HG03280 (cell line): ENCODE measurements around the gene HOXC5.
"Not testable (repeated sequence)": the region's sequence is repeated elsewhere in the genome, so short reads cannot be mapped to it uniquely, and the experiment has no call there.

Experiments used
- ATAC-seq: cut with Tn5 transposase; IDR thresholded peaks from one replicate; pipeline ENCODE4 v1.9.1; 2021; ENCODE audit warnings: mild to moderate bottlenecking, moderate library complexity; ENCODE audit not compliant: unreplicated experiment

Gene HOXC5

GRCh38 chr12:54060174-54060974 is 27.5 kb downstream of the HOXC5 start:
- no peak for ATAC-seq

GRCh38 chr12:54060975-54061778 is 28.3 kb downstream of the HOXC5 start:
- ATAC-seq, result no peak

GRCh38 chr12:54065677-54066076 is 32.8 kb downstream of the HOXC5 start:
- ATAC-seq, result no peak

GRCh38 chr12:54066408-54066807 is 33.6 kb downstream of the HOXC5 start:
- ATAC-seq, result no peak

- ATAC-seq, result no peak
Observed at GRCh38 chr12:54068418-54069070, 35.7 kb downstream of the HOXC5 start.

DNA sequence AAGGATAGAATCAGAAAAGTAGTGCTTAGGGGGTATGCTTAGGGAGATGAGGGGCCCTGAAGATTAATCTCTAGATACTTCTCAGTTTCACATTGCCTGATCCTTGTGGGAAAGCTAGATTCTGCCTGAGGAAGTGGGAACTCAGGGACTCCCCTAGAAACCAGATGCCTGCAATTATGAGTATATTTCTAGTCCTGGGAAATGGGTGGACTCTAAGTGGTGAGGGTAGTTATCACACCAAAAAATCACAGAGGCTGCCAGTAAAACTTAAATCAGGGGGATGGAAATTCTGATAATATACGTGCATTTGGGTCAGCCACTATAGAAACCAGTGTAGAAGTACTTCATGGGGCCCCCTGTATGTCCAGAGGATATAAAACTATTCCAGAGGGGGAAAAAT is 39.1 kb downstream of the HOXC5 start:
- ATAC-seq, result no peak

DNA sequence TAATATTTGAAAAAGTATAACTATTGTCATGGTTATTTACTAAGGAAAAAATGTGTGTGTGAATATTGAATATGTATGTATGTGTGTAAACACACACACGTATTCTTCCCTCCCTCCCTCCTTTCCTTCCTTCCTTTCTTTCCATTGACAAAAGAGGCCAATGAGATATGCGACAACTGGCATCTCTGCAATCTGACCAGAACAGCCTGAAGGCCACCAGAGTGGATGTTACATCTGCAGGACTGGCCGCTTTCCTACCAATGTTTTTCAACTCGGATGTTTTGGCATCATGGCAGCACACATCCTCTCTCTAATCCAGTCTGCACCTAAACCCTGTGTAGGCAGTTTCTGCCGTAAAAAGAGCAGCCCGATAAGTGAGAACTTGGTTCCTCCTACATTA is 41.5 kb downstream of the HOXC5 start:
- ATAC-seq, result no peak

GRCh38 chr12:54075409-54075808 is 42.6 kb downstream of the HOXC5 start:
- no peak for ATAC-seq

DNA sequence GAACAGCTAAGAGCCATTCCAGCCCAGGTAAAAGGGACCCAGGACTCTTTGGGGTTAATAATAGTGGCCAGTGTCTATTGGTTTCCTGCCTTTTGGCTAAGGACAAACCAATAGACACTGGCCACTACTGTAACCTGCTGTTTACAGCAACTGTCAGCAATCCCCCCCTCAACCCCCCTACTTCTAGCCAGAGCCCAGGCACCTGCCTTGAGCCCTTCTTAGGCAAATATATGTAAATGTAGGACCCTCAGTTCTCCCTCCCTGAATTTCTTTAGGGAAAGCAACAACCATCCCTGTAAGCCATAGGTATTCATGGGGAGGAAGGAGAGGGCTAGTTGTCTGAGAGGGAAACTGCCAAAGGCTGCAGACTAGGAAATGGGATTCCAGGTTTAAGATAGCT is 43.1 kb downstream of the HOXC5 start:
- no peak for ATAC-seq

DNA sequence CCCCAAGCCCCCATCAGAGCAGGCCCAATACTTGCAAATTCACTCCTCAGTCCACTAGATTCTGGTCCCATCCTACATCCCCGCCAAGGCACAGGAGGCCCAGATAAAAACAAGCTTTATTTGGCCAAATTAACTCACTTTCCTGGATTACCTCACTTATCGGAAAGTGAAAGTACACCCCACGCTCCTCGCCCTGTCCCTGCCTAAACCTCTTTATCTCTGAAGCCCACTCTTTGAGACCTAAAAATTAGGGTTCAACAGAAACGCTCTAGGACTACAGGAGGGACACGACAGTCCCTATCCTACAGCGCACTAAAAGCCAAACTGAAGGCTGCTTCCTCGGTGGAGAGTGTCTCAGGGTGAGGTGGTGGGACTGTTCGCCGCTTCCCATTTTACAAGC is 45.0 kb downstream of the HOXC5 start:
- ATAC-seq, result not testable (repeated sequence)

DNA sequence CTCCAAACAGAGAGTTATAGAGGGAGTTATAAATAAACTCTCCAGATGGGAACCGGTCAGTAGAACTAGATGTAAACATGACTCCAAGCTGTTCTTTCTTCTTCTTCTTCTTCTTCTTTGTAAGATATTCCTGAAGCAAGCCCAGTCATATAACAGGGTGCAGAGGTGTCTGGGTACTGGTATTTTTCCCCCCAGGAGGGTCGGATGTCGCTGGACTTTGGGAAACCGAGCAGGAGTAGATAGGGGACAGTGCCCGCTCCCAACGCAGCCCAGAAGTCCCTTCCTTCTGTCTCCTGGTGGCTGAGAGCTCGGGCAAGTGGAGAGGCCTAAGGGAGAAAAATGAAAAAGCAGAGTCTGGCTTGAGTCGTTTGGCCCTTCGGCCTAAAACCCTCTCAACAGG is 46.3 kb downstream of the HOXC5 start:
- ATAC-seq, result not testable (repeated sequence)

DNA sequence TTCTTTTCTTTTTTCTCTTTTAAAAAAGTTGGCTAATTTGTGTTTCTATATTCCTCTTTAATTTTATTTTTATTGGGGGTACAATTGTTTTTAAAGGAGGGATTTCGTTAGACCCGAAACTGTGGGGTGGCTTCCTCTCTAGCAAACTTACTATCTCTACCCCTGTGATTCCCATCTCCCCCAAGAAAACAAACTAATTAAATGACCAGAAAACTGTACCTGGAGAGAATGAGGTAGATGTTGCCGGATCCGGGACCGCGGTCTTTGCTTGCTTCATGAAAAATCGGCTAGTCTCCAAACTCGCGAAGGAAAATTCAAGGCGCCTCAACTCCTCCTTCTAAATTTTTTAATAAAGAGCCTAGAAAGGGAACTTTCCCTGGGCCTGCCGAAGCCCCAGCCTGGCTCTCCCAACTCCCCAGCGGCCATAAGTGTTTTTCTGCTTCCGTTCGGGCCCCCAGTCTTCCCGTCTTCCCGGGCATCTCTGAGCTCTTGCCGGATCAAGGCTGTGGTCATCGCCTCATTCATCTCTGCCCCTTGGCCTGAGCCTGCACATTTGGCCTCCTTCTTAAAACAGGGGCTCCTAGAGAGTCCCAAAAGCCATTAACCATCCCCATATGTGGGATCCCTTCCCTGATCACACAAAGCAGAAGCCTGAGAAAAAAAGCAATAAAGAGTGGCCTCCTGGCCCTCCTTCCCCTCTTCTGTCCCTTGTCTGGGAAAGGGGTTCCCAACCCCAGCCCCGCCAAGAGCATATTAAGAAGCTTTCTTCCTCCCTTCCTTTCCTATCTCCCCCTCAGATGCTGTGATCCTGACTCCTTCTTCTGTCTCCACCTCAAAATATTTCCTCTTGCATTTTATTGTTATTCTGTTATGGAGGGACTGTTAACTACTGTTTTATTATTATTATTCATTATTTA is 47.4 kb downstream of the HOXC5 start:
- not testable (repeated sequence) for ATAC-seq

DNA sequence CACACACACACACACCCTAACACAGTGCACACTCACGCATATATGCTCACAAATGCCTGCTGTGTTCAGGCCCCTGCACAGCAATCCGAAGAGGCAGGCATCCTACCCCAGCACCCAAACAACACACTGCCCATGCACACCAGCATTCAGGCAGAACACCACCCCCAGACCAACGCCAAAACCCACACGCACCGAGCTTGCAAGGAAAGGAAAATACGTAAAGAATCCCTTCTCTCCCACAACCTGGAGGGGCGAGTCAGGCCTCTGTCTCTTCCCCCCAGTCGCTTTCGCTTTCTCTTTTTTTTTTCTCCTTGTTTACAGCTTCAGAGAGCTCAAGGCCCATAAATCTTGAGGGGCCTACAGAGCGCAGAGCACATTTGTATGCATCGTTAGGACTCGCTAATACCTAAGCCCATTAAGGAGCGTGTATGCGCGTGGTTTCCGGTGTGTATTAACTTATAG is 48.2 kb downstream of the HOXC5 start:
- ATAC-seq, result not testable (repeated sequence)

- ATAC-seq, result not testable (repeated sequence)
Observed at GRCh38 chr12:54081581-54082396, 48.9 kb downstream of the HOXC5 start.

DNA sequence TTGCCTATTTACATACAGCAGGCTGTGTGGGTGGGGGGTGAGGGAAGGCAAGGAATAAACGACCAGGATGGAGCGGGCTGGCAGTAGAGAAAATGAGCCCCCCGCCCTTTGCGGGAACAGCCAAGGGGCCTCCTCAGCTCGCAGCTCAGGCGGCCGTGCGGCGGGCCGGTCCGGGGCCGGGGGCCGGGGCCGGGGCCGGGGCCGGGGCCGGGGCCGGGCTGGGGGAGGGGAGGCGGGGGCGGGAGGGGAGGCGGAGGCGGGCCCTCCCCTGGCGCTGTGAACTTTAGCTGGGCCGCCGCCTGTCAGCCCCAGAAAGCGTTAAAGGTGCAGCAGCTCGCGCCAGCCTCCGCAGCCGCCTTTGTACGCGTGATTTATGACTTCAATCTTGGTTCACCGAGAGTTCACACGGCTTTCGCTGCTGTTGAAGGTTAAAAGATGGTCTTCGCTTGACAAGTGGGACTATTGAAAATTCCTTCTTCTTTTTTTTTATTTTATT is 49.6 kb downstream of the HOXC5 start:
- ATAC-seq, result no peak
